PC-9 (cell line): ENCODE data around the gene TMEM47. TPM values are rescaled to one million over a fixed set of nuclear protein-coding genes. Genes with fewer than 3 reads are reported as not detected.

ENCODE experiments used
- BruUV-seq: library from RNA; stranded (reverse); fragments of 400-500 nt; replicated peaks from 2 replicates; lab custom pipeline; 2021; lab: Mats Ljungman, UMichigan
- CTCF ChIA-PET: fragments of 300-600 bp; sonication (Branson Sonifier 250); formaldehyde crosslinking; loops from one replicate; lab custom pipeline; 2022; ENCODE audit warnings: antibody characterized with exemption; lab: Charles Lee
- POLR2A ChIA-PET: fragments of 300-600 bp; sonication (Branson Sonifier 250); formaldehyde crosslinking; loops from one replicate; lab custom pipeline; 2022; ENCODE audit warnings: antibody characterized with exemption; ENCODE audit not compliant: unreplicated experiment; lab: Charles Lee
- DNase-seq, 2 experiments: peaks; one replicate each; pipeline versions ENCODE4 v3.0.0 to v3.0.0-alpha.2; 2015 to 2022; ENCODE audit warnings: mixed read lengths in 1 of 2
- H2AFZ ChIP-seq: fragments of 200-600 bp; sonication (generic); 2 replicates; pipeline ENCODE4 v1.8.1; 2017; ENCODE audit warnings: antibody characterized with exemption
- H3F3A ChIP-seq: fragments of 200-600 bp; sonication (generic); 2 replicates; pipeline ENCODE4 v1.8.1; 2017; ENCODE audit warnings: antibody characterized with exemption, mild to moderate bottlenecking, low read depth; ENCODE audit not compliant: insufficient read depth
- H3K27ac ChIP-seq: fragments of 200-600 bp; sonication (generic); 2 replicates; pipeline ENCODE4 v1.6.1; 2016; ENCODE audit warnings: mixed run types
- H3K27me3 ChIP-seq: fragments of 200-600 bp; sonication (generic); 2 replicates; pipeline ENCODE4 v1.6.1; 2016; ENCODE audit warnings: low read depth, mixed run types; ENCODE audit not compliant: insufficient read depth
- H3K36me3 ChIP-seq: fragments of 200-600 bp; sonication (generic); 2 replicates; pipeline ENCODE4 v1.6.1; 2016; ENCODE audit warnings: low read depth, mixed run types
- H3K4me1 ChIP-seq: fragments of 200-600 bp; sonication (generic); replicated peaks from 2 replicates; pipeline ENCODE4 v1.6.1; 2016; ENCODE audit warnings: mixed run types; ENCODE audit not compliant: insufficient read depth
- H3K4me2 ChIP-seq: fragments of 200-600 bp; sonication (generic); 2 replicates; pipeline ENCODE4 v1.6.1; 2017; ENCODE audit warnings: mixed run types
- H3K4me3 ChIP-seq: fragments of 200-600 bp; sonication (generic); 2 replicates; pipeline ENCODE4 v1.6.1; 2016; ENCODE audit warnings: mixed run types
- H3K79me2 ChIP-seq: fragments of 200-600 bp; sonication (generic); 2 replicates; pipeline ENCODE4 v1.6.1; 2017; ENCODE audit warnings: low read depth, mixed run types
- H3K9me2 ChIP-seq: fragments of 200-600 bp; sonication (generic); 2 replicates; pipeline ENCODE4 v1.8.1; 2017; ENCODE audit warnings: mild to moderate bottlenecking; ENCODE audit not compliant: insufficient read depth
- H3K9me3 ChIP-seq: fragments of 200-600 bp; sonication (generic); 2 replicates; pipeline ENCODE4 v1.8.1; 2016; ENCODE audit warnings: low read depth; ENCODE audit not compliant: insufficient read depth
- H4K20me1 ChIP-seq: fragments of 200-600 bp; sonication (generic); 2 replicates; pipeline ENCODE4 v1.8.1; 2017; ENCODE audit not compliant: insufficient read depth
- EZH2 ChIP-seq: fragments of 200-600 bp; sonication (generic); IDR thresholded peaks from 2 replicates; pipeline ENCODE4 v1.8.0; 2017; ENCODE audit warnings: antibody characterized with exemption, low read depth
- intact Hi-C: fragments of 100-400 bp; cut with micrococcal nuclease; formaldehyde crosslinking; loops from one replicate; pipeline ENCODE4 v1.10.0; 2022; ENCODE audit not compliant: unreplicated experiment
- total RNA-seq: library from RNA; stranded (reverse); gene quantifications from 2 replicates; pipeline ENCODE4 v1.2.3, GENCODE V29; 2021
- TF ChIP-seq, protein P1 (sequence below): fragments of 200-600 bp; sonication (generic); conservative IDR thresholded peaks from 2 replicates; pipeline ENCODE4 v1.6.1; 2017; ENCODE audit warnings: mixed run types, antibody characterized with exemption, mild to moderate bottlenecking, moderate library complexity

TMEM47 gene
- total RNA-seq, 1 experiment from 2014 or later: not detected

- intact Hi-C loops: no loop called here
- ChIA-PET CTCF (no interaction called here), POLR2A (no interaction called here)
- no peak for DNase-seq
- H3K79me2 ChIP-seq: no peaks in the 10 kb centered on the region
- no peak overlapping the region for H3K4me3 ChIP-seq
- H3K4me1 ChIP-seq: no peaks in the 10 kb centered on the region
- no peaks in the 10 kb centered on the region for H3K9me3 ChIP-seq
- no peaks in the 10 kb centered on the region for H3K27me3 ChIP-seq
- H3F3A ChIP-seq: no peaks in the 10 kb centered on the region
- H3K4me2 ChIP-seq: no peak overlapping the region
- no peaks in the 10 kb centered on the region for H3K9me2 ChIP-seq
- H3K36me3 ChIP-seq: no peaks in the 10 kb centered on the region
- BruUV-seq: no TSS peak
- TF ChIP-seq, protein P1, sequence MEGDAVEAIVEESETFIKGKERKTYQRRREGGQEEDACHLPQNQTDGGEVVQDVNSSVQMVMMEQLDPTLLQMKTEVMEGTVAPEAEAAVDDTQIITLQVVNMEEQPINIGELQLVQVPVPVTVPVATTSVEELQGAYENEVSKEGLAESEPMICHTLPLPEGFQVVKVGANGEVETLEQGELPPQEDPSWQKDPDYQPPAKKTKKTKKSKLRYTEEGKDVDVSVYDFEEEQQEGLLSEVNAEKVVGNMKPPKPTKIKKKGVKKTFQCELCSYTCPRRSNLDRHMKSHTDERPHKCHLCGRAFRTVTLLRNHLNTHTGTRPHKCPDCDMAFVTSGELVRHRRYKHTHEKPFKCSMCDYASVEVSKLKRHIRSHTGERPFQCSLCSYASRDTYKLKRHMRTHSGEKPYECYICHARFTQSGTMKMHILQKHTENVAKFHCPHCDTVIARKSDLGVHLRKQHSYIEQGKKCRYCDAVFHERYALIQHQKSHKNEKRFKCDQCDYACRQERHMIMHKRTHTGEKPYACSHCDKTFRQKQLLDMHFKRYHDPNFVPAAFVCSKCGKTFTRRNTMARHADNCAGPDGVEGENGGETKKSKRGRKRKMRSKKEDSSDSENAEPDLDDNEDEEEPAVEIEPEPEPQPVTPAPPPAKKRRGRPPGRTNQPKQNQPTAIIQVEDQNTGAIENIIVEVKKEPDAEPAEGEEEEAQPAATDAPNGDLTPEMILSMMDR: no peak
- no peak for TF ChIP-seq EZH2
- H2AFZ ChIP-seq: no peak overlapping the region
- no peaks in the 10 kb centered on the region for H4K20me1 ChIP-seq
- H3K27ac ChIP-seq: no peak overlapping the region
These were observed 1.2 kb upstream of the TMEM47 start for GRCh38 chrX:34658326-34658725.

- CTCF ChIA-PET: no interaction called here
- no peaks in the 10 kb centered on the region for H3K36me3 ChIP-seq
- BruUV-seq: no TSS peak
- peak overlapping the region; percentile 69 for H3K4me2 ChIP-seq
- no peaks in the 10 kb centered on the region for H3F3A ChIP-seq
- intact Hi-C loops: no loop called here
- no peaks in the 10 kb centered on the region for H3K9me2 ChIP-seq
- no peak overlapping the region for H3K27ac ChIP-seq
- no peak for TF ChIP-seq EZH2
- TF ChIP-seq, protein P1: no peak
- H3K4me1 ChIP-seq: no peaks in the 10 kb centered on the region
- H4K20me1 ChIP-seq: no peaks in the 10 kb centered on the region
- no peak for DNase-seq
- no peaks in the 10 kb centered on the region for H3K9me3 ChIP-seq
- peak overlapping the region; percentile 47; the same call in 1 of the 2 replicates for H3K4me3 ChIP-seq
- H3K27me3 ChIP-seq: no peaks in the 10 kb centered on the region
- no peaks in the 10 kb centered on the region for H3K79me2 ChIP-seq
- 0 out of 2 replicates have a peak overlapping the region, but pooled peaks have one; percentile 60 for H2AFZ ChIP-seq
- POLR2A ChIA-PET: no interaction called here
These were observed 613 bp upstream of the TMEM47 start for GRCh38 chrX:34657726-34658070.

- intact Hi-C loops: no loop called here
- DNase-seq: no peak
- no peaks in the 10 kb centered on the region for H3K36me3 ChIP-seq
- no peak overlapping the region for H3K4me3 ChIP-seq
- H3K4me2 ChIP-seq: no peak overlapping the region
- H3K9me2 ChIP-seq: no peaks in the 10 kb centered on the region
- ChIA-PET POLR2A (no interaction called here), CTCF (no interaction called here)
- no peak overlapping the region for H3K27ac ChIP-seq
- no peaks in the 10 kb centered on the region for H3K4me1 ChIP-seq
- H3F3A ChIP-seq: no peaks in the 10 kb centered on the region
- TF ChIP-seq, protein P1: no peak
- no peak for TF ChIP-seq EZH2
- no peak overlapping the region for H2AFZ ChIP-seq
- no peaks in the 10 kb centered on the region for H4K20me1 ChIP-seq
- H3K9me3 ChIP-seq: no peaks in the 10 kb centered on the region
- BruUV-seq: no TSS peak
- H3K79me2 ChIP-seq: no peaks in the 10 kb centered on the region
- H3K27me3 ChIP-seq: no peaks in the 10 kb centered on the region
These were observed 631 bp downstream of the TMEM47 start for GRCh38 chrX:34656467-34656841.
